ENCODE results near the gene IL17C.

- no peak for TF ChIP-seq POLR2A (IDR thresholded peaks at IDR 0.05; ENCODE audit: low read length)
- no peak for TF ChIP-seq GATA1 (IDR thresholded peaks at IDR 0.05; ENCODE audit: low read depth, low read length)
Measured at GRCh38 chr16:88656291-88656980, 18.1 kb downstream of the IL17C start.
